HepG2 (cell line): ENCODE measurements around the gene CFAP210. TPM values are rescaled to one million over a fixed set of nuclear protein-coding genes. Genes with fewer than 3 reads are reported as not detected.

Experiments
- AFF4 ChIP-seq: sonication (generic); formaldehyde crosslinking; IDR thresholded peaks from 2 replicates; pipeline ENCODE4 v1.4.0; 2020; ENCODE audit warnings: missing genetic modification reagents
- CBX5 ChIP-seq: sonication (generic); formaldehyde crosslinking; IDR thresholded peaks from 2 replicates; pipeline ENCODE4 v1.4.0; 2020; ENCODE audit warnings: missing genetic modification reagents, borderline replicate concordance
- CREB1 ChIP-seq, 2 experiments: fragments of 450-650 bp in 1 of 2; IDR thresholded peaks; 2 replicates each; pipeline ENCODE4 v1.6.1; 2016 to 2017; ENCODE audit warnings: control low read depth in 1 of 2, mild to moderate bottlenecking in 1 of 2, missing compliant biosample characterization in 1 of 2, missing genetic modification characterization in 1 of 2
- E2F1 ChIP-seq: sonication (generic); formaldehyde crosslinking; IDR thresholded peaks from 2 replicates; pipeline ENCODE4 v1.5.0; 2020; ENCODE audit warnings: missing genetic modification reagents
- EEA1 ChIP-seq: sonication (generic); formaldehyde crosslinking; IDR thresholded peaks from 2 replicates; pipeline ENCODE4 v1.5.1; 2020; ENCODE audit warnings: mild to moderate bottlenecking, missing genetic modification reagents, borderline replicate concordance
- ERF ChIP-seq: IDR thresholded peaks from 2 replicates; pipeline ENCODE4 v1.6.1; 2018; ENCODE audit warnings: missing biosample characterization, missing genetic modification reagents
- FOSL2 ChIP-seq: sonication (generic); formaldehyde crosslinking; IDR thresholded peaks from 2 replicates; pipeline ENCODE4 v1.4.0; 2020; ENCODE audit warnings: missing genetic modification reagents
- HNRNPL ChIP-seq: fragments of 200-400 bp; formaldehyde crosslinking; IDR thresholded peaks from 2 replicates; pipeline ENCODE4 v1.6.1; 2017; ENCODE audit warnings: mild to moderate bottlenecking, low read depth, low read length
- KAT2B ChIP-seq: fragments of 150-350 bp; IDR thresholded peaks from 2 replicates; pipeline ENCODE4 v1.6.1; 2014; ENCODE audit warnings: low read depth, low read length, borderline replicate concordance
- KDM1A ChIP-seq: IDR thresholded peaks from 2 replicates; pipeline ENCODE4 v1.6.1; 2016; ENCODE audit warnings: missing compliant biosample characterization
- NR3C1 ChIP-seq: sonication (generic); formaldehyde crosslinking; IDR thresholded peaks from 2 replicates; pipeline ENCODE4 v1.4.0; 2020; ENCODE audit warnings: missing genetic modification reagents
- REXO4 ChIP-seq: sonication (generic); formaldehyde crosslinking; IDR thresholded peaks from 2 replicates; pipeline ENCODE4 v1.8.0; 2022; ENCODE audit warnings: missing genetic modification reagents, mild to moderate bottlenecking, borderline replicate concordance
- RFX1 ChIP-seq: fragments of 450-650 bp; IDR thresholded peaks from 2 replicates; pipeline ENCODE4 v1.6.1; 2017
- ZFP1 ChIP-seq: IDR thresholded peaks from 2 replicates; pipeline ENCODE4 v1.6.1; 2016
- ZFP36 ChIP-seq: fragments of 150-350 bp; IDR thresholded peaks from 2 replicates; pipeline ENCODE4 v1.6.1; 2018; ENCODE audit warnings: borderline replicate concordance, low read length, low read depth; ENCODE audit not compliant: partially characterized antibody
- ZNF362 ChIP-seq: sonication (generic); formaldehyde crosslinking; IDR thresholded peaks from 2 replicates; pipeline ENCODE4 v1.4.0; 2020; ENCODE audit warnings: missing genetic modification reagents, mild to moderate bottlenecking, borderline replicate concordance
- ZNF414 ChIP-seq: sonication (generic); formaldehyde crosslinking; IDR thresholded peaks from 2 replicates; pipeline ENCODE4 v1.5.0; 2020; ENCODE audit warnings: missing genetic modification reagents
- ZSCAN20 ChIP-seq: sonication (generic); formaldehyde crosslinking; IDR thresholded peaks from 2 replicates; pipeline ENCODE4 v1.4.0; 2020; ENCODE audit warnings: missing genetic modification reagents, mild to moderate bottlenecking, borderline replicate concordance
- polyA plus RNA-seq, 8 experiments: library from polyadenylated mRNA; depleted of rRNA in 3 of 8; stranded (reverse) in 7 of 8; unstranded in 1 of 8; fragments of >200 nt; fragmentation: Illumina TruSeq in 4 of 8; extraction: Trizol in 4 of 8; gene quantifications; 2 replicates each; pipeline versions ENCODE4 v1.2.1 to v1.2.3, GENCODE V29; 2011 to 2016; ENCODE audit warnings: low read depth in 4 of 8, missing spikeins in 1 of 8, mixed read lengths in 1 of 8; ENCODE audit not compliant: insufficient read depth in 1 of 8
- total RNA-seq, 5 experiments: library from RNA; depleted of rRNA; stranded (reverse); fragments of >200 nt; fragmentation: Illumina TruSeq; extraction: Trizol; gene quantifications; 2 replicates each; pipeline ENCODE4 v1.2.3, GENCODE V29; 2016; ENCODE audit warnings: low read depth in 1 of 5
- TF ChIP-seq, protein P1 (sequence below): sonication (generic); formaldehyde crosslinking; IDR thresholded peaks from 2 replicates; pipeline ENCODE4 v1.8.0; 2022; ENCODE audit warnings: mild to moderate bottlenecking, missing genetic modification reagents, moderate library complexity
- TF ChIP-seq, protein P2 (sequence below): sonication (generic); formaldehyde crosslinking; conservative IDR thresholded peaks from 2 replicates; pipeline ENCODE4 v1.4.0; 2020; ENCODE audit warnings: missing genetic modification reagents

The CFAP210 gene
- total and polyA plus RNA-seq, 2 of the 13 experiments (the other 11 are each of a cell fraction or from before 2014, with no cell fraction given): 0.18 TPM; not detected in 1

- TF ChIP-seq CREB1 (IDR thresholded peaks at IDR 0.05): peak; percentile 94
- peak; percentile 97 for TF ChIP-seq CREB1 (CRISPR knock-in tag; IDR thresholded peaks at IDR 0.05)
- peak; percentile 88; the same call in 1 of the 2 replicates for TF ChIP-seq CBX5 (CRISPR knock-in tag)
- TF ChIP-seq AFF4 (CRISPR knock-in tag): peak; percentile 60; the same call in 1 of the 2 replicates
- TF ChIP-seq KAT2B: no peak
- 0 out of 2 replicates have a peak, but pooled peaks have one; percentile 36 for TF ChIP-seq NR3C1 (CRISPR knock-in tag)
- TF ChIP-seq, protein P1, sequence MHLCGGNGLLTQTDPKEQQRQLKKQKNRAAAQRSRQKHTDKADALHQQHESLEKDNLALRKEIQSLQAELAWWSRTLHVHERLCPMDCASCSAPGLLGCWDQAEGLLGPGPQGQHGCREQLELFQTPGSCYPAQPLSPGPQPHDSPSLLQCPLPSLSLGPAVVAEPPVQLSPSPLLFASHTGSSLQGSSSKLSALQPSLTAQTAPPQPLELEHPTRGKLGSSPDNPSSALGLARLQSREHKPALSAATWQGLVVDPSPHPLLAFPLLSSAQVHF (CRISPR knock-in tag): no peak
- peak; percentile 19; the same call in 1 of the 2 replicates for TF ChIP-seq KDM1A
- TF ChIP-seq FOSL2 (CRISPR knock-in tag): peak; percentile 15; the same call in 1 of the 2 replicates
- peak; percentile 92; the same call in 1 of the 2 replicates for TF ChIP-seq EEA1 (CRISPR knock-in tag)
- no peak for TF ChIP-seq REXO4 (CRISPR knock-in tag)
- TF ChIP-seq RFX1: peak; percentile 92
- TF ChIP-seq ERF (CRISPR knock-in tag): peak; percentile 90
- no peak for TF ChIP-seq ZFP36
- TF ChIP-seq, protein P2, sequence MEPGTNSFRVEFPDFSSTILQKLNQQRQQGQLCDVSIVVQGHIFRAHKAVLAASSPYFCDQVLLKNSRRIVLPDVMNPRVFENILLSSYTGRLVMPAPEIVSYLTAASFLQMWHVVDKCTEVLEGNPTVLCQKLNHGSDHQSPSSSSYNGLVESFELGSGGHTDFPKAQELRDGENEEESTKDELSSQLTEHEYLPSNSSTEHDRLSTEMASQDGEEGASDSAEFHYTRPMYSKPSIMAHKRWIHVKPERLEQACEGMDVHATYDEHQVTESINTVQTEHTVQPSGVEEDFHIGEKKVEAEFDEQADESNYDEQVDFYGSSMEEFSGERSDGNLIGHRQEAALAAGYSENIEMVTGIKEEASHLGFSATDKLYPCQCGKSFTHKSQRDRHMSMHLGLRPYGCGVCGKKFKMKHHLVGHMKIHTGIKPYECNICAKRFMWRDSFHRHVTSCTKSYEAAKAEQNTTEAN: peak; percentile 83; the same call in 1 of the 2 replicates
- TF ChIP-seq ZFP1 (CRISPR knock-in tag): 0 out of 2 replicates have a peak, but pooled peaks have one; percentile 20
- TF ChIP-seq ZNF414: no peak; the same call in 1 of the 2 replicates
- no peak; the same call in 1 of the 2 replicates for TF ChIP-seq ZNF362 (CRISPR knock-in tag)
- peak; percentile 88 for TF ChIP-seq ZSCAN20
- peak; percentile 56; the same call in 1 of the 2 replicates for TF ChIP-seq HNRNPL
- peak; percentile 82 for TF ChIP-seq E2F1 (CRISPR knock-in tag)
Observed at GRCh38 chr2:169694113-169694893, at the start of gene CFAP210, which contains the start of gene PHOSPHO2 (continued).
